ENCODE results near the gene PPP4R4. TPM values are rescaled to one million over a fixed set of nuclear protein-coding genes. Genes with fewer than 3 reads are reported as not detected.

The PPP4R4 gene
- total RNA-seq, 4 donors from 2014 or later = 0.24 to 4.4 (median 1.3) TPM

- H3K27me3 ChIP-seq = no peaks in the 10 kb centered on the region
- no peaks in the 10 kb centered on the region for H3K4me1 ChIP-seq
- H3K27ac ChIP-seq = no peak overlapping the region
- no peaks in the 10 kb centered on the region for H3K9me3 ChIP-seq
- no peak for DNase-seq (ENCODE audit: low spot score in 2 of 2)
- no peak overlapping the region for H3K4me3 ChIP-seq
- no peaks in the 10 kb centered on the region for H3K36me3 ChIP-seq
- TF ChIP-seq POLR2A (IDR thresholded peaks at IDR 0.05) = no peak
- no peak for TF ChIP-seq POLR2AphosphoS5 (IDR thresholded peaks at IDR 0.05)
- TF ChIP-seq EP300 (IDR thresholded peaks at IDR 0.05) = no peak
- WGBS = 79% methylated on average over 5 of the region's 5 CpGs
These were observed 34.7 kb upstream of the PPP4R4 start for GRCh38 chr14:94139421-94139820.

DNA sequence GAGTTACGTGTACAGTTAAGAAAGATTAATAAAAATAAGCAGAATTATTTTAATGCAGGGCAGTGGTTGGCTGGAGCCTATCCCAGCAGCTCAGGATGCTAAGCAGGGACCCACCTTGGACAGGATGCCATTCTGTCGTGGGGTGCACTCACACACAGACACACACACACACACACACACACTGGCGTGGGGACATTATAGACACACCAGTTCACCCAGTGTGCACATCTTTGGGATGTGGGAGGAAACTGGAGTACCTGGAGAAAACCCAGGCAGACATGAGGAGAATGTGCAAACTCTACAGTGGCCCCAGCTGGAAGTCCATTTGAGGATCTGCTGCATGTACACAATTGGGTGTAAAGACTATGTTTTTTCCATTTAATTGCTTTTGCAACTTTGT, 31.9 kb upstream of the PPP4R4 start:
- WGBS = 76% methylated on average over 3 of the region's 3 CpGs
- H3K27ac ChIP-seq = no peak overlapping the region
- no peak overlapping the region for H3K4me3 ChIP-seq
- DNase-seq (ENCODE audit: low spot score in 2 of 2) = no peak
- no peaks in the 10 kb centered on the region for H3K9me3 ChIP-seq
- TF ChIP-seq, protein P1, sequence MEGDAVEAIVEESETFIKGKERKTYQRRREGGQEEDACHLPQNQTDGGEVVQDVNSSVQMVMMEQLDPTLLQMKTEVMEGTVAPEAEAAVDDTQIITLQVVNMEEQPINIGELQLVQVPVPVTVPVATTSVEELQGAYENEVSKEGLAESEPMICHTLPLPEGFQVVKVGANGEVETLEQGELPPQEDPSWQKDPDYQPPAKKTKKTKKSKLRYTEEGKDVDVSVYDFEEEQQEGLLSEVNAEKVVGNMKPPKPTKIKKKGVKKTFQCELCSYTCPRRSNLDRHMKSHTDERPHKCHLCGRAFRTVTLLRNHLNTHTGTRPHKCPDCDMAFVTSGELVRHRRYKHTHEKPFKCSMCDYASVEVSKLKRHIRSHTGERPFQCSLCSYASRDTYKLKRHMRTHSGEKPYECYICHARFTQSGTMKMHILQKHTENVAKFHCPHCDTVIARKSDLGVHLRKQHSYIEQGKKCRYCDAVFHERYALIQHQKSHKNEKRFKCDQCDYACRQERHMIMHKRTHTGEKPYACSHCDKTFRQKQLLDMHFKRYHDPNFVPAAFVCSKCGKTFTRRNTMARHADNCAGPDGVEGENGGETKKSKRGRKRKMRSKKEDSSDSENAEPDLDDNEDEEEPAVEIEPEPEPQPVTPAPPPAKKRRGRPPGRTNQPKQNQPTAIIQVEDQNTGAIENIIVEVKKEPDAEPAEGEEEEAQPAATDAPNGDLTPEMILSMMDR (IDR thresholded peaks at IDR 0.05) = no peak
- no peak for TF ChIP-seq POLR2AphosphoS5 (IDR thresholded peaks at IDR 0.05)
- TF ChIP-seq EP300 (IDR thresholded peaks at IDR 0.05) = no peak
- TF ChIP-seq POLR2A (IDR thresholded peaks at IDR 0.05) = no peak
- no peaks in the 10 kb centered on the region for H3K36me3 ChIP-seq
- H3K27me3 ChIP-seq = no peaks in the 10 kb centered on the region
- no peaks in the 10 kb centered on the region for H3K4me1 ChIP-seq

DNA sequence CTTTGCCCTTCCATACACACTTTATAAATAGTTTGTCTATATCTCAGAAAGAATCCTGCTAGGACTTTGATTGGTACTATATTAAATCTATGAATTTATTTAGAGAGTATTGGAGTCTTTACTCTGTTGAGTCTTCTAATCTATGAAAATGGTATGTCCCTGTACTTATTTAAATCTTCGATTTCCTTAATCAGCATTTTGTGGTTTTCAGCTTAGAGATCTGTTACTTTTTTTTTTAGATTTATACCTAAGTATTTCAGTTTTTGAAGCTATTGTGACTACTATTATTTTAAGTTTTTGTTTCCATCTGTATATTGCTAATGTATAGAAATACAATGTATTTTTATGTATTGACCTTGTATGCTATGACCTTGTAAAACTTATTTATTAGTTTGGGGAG, 31.3 kb upstream of the PPP4R4 start:
- no peaks in the 10 kb centered on the region for H3K9me3 ChIP-seq
- no peaks in the 10 kb centered on the region for H3K27me3 ChIP-seq
- no peak overlapping the region for H3K27ac ChIP-seq
- WGBS = 95% methylated on average over 1 of the region's 1 CpG
- H3K36me3 ChIP-seq = no peaks in the 10 kb centered on the region
- H3K4me1 ChIP-seq = no peaks in the 10 kb centered on the region
- DNase-seq (ENCODE audit: low spot score in 2 of 2) = no peak
- TF ChIP-seq POLR2AphosphoS5 (IDR thresholded peaks at IDR 0.05) (no peak), EP300 (IDR thresholded peaks at IDR 0.05) (no peak), POLR2A (IDR thresholded peaks at IDR 0.05) (no peak)
- TF ChIP-seq, protein P1 (IDR thresholded peaks at IDR 0.05) = no peak
- H3K4me3 ChIP-seq = no peak overlapping the region

GRCh38 chr14:94143239-94143638, 30.9 kb upstream of the PPP4R4 start:
- 67% methylated on average over 3 of the region's 3 CpGs for WGBS
- Histone ChIP-seq H3K9me3 (no peaks in the 10 kb centered on the region), H3K27ac (no peak overlapping the region), H3K4me1 (no peaks in the 10 kb centered on the region), H3K4me3 (no peak overlapping the region), H3K27me3 (no peaks in the 10 kb centered on the region), H3K36me3 (no peaks in the 10 kb centered on the region)
- DNase-seq (ENCODE audit: low spot score in 2 of 2) = no peak
- TF ChIP-seq POLR2A (IDR thresholded peaks at IDR 0.05) = no peak
- TF ChIP-seq, protein P1 (IDR thresholded peaks at IDR 0.05) = no peak
- TF ChIP-seq POLR2AphosphoS5 (IDR thresholded peaks at IDR 0.05) = no peak
- TF ChIP-seq EP300 (IDR thresholded peaks at IDR 0.05) = no peak

DNA sequence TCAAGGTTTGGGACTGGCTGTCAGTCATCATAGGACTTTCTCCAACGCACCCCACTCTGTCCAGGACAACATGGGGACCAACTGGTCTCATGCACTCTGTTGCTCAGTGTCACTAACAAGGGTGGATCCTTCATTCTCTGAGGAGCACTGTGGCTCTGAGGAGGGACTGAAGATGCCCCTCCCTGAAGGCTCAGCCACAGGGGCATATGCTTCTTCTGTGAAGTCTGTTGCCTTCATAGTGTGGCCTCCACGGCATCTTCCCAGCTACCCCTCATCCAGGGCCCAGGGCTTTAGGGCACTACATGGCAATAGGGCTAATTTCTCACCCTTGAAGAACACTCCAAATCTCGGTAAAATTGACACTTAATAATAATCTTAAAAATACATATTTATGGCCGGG, 30.4 kb upstream of the PPP4R4 start:
- 87% methylated on average over 4 of the region's 4 CpGs for WGBS
- H3K36me3 ChIP-seq = no peaks in the 10 kb centered on the region
- DNase-seq (ENCODE audit: low spot score in 2 of 2) = no peak
- no peaks in the 10 kb centered on the region for H3K27me3 ChIP-seq
- TF ChIP-seq POLR2AphosphoS5 (IDR thresholded peaks at IDR 0.05) (no peak), POLR2A (IDR thresholded peaks at IDR 0.05) (no peak), EP300 (IDR thresholded peaks at IDR 0.05) (no peak)
- TF ChIP-seq, protein P1 (IDR thresholded peaks at IDR 0.05) = no peak
- H3K4me3 ChIP-seq = no peak overlapping the region
- no peak overlapping the region for H3K27ac ChIP-seq
- no peaks in the 10 kb centered on the region for H3K9me3 ChIP-seq
- no peaks in the 10 kb centered on the region for H3K4me1 ChIP-seq

DNA sequence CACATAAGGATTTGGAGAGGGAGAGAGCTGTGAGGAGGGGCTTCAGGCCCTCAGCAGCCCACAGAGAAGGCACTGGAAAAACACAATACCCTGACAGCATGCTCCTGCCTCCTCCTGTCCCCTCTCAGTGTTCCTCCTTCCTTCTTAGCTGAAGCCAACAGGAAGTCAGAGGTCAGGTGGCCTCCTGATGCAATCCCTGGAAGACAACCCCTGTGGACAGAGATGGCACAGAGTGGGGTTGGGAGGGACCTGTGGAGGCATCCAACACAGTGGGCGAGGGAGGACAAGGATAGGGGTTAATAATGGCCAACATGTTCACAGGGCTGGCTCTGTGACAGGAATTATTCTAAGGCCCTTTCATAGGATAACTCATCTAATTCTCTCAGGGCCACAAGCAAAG, 29.4 kb upstream of the PPP4R4 start:
- TF ChIP-seq POLR2AphosphoS5 (IDR thresholded peaks at IDR 0.05) (no peak), EP300 (IDR thresholded peaks at IDR 0.05) (no peak), POLR2A (IDR thresholded peaks at IDR 0.05) (no peak)
- TF ChIP-seq, protein P1 (IDR thresholded peaks at IDR 0.05) = no peak
- Histone ChIP-seq H3K27ac (no peak overlapping the region), H3K4me1 (no peaks in the 10 kb centered on the region), H3K27me3 (no peaks in the 10 kb centered on the region), H3K4me3 (no peak overlapping the region), H3K36me3 (no peaks in the 10 kb centered on the region), H3K9me3 (no peaks in the 10 kb centered on the region)
- DNase-seq (ENCODE audit: low spot score in 2 of 2) = no peak
- 47% methylated on average over 1 of the region's 1 CpG for WGBS
